Measurements from ENCODE around the gene TTYH3.

- no peak for TF ChIP-seq CTCF (IDR thresholded peaks at IDR 0.05)
- no peak for TF ChIP-seq POLR2AphosphoS5 (IDR thresholded peaks at IDR 0.05; ENCODE audit: low read depth, low read length)
- no peak for TF ChIP-seq SIN3A (IDR thresholded peaks at IDR 0.05; ENCODE audit: borderline replicate concordance, insufficient read depth, low read depth, low read length)
These were observed 15.9 kb downstream of the TTYH3 start for GRCh38 chr7:2647594-2648172.

Measured in Panc1 (cell line).